Calu3 (cell line): ENCODE results near the gene FEM1C. TPM values are rescaled to one million over a fixed set of nuclear protein-coding genes. Genes with fewer than 3 reads are reported as not detected.

Experiments used
- BruUV-seq: library from RNA; stranded (reverse); fragments of 400-500 nt; replicated peaks from 2 replicates; lab custom pipeline; 2021; lab: Mats Ljungman, UMichigan
- CTCF ChIA-PET: fragments of 300-600 bp; sonication (Branson Sonifier 250); formaldehyde crosslinking; loops from one replicate; lab custom pipeline; 2022; ENCODE audit warnings: antibody characterized with exemption; lab: Charles Lee
- DNase-seq: peaks from one replicate; pipeline ENCODE4 v3.0.0; 2022
- H3K27ac Mint-ChIP-seq: one replicate; pipeline ENCODE4 v1.8.0; 2022; ENCODE audit warnings: mixed read lengths; ENCODE audit not compliant: unreplicated experiment
- H3K27me3 Mint-ChIP-seq: one replicate; pipeline ENCODE4 v1.8.0; 2022; ENCODE audit warnings: mixed read lengths; ENCODE audit not compliant: unreplicated experiment
- H3K36me3 Mint-ChIP-seq: one replicate; pipeline ENCODE4 v1.8.0; 2022; ENCODE audit warnings: mild to moderate bottlenecking, moderate library complexity, mixed read lengths; ENCODE audit not compliant: insufficient read depth, unreplicated experiment
- H3K4me1 Mint-ChIP-seq: one replicate; pipeline ENCODE4 v1.8.0; 2022; ENCODE audit warnings: mild to moderate bottlenecking, low read depth, mixed read lengths; ENCODE audit not compliant: unreplicated experiment
- H3K4me3 Mint-ChIP-seq: one replicate; pipeline ENCODE4 v1.8.0; 2022; ENCODE audit warnings: mild to moderate bottlenecking, low read depth, moderate library complexity, mixed read lengths; ENCODE audit not compliant: unreplicated experiment
- H3K9me3 Mint-ChIP-seq: one replicate; pipeline ENCODE4 v1.8.0; 2022; ENCODE audit warnings: low read depth, mixed read lengths; ENCODE audit not compliant: unreplicated experiment
- intact Hi-C: fragments of 100-400 bp; cut with micrococcal nuclease; formaldehyde crosslinking; loops from one replicate; pipeline ENCODE4 v1.10.0; 2022; ENCODE audit not compliant: unreplicated experiment
- total RNA-seq: library from RNA; stranded (reverse); gene quantifications from 2 replicates; pipeline ENCODE4 v1.2.3, GENCODE V29; 2022
- TF ChIP-seq, protein P1 (sequence below): fragments of 200-600 bp; IDR thresholded peaks from one replicate; pipeline ENCODE4 v1.8.0; 2022; ENCODE audit warnings: antibody characterized with exemption; ENCODE audit not compliant: unreplicated experiment

FEM1C gene
- total RNA-seq, 1 experiment from 2014 or later, result 42.8 TPM

GRCh38 chr5:115579747-115580173 lies 35.2 kb upstream of the FEM1C start:
- TF ChIP-seq, protein P1, sequence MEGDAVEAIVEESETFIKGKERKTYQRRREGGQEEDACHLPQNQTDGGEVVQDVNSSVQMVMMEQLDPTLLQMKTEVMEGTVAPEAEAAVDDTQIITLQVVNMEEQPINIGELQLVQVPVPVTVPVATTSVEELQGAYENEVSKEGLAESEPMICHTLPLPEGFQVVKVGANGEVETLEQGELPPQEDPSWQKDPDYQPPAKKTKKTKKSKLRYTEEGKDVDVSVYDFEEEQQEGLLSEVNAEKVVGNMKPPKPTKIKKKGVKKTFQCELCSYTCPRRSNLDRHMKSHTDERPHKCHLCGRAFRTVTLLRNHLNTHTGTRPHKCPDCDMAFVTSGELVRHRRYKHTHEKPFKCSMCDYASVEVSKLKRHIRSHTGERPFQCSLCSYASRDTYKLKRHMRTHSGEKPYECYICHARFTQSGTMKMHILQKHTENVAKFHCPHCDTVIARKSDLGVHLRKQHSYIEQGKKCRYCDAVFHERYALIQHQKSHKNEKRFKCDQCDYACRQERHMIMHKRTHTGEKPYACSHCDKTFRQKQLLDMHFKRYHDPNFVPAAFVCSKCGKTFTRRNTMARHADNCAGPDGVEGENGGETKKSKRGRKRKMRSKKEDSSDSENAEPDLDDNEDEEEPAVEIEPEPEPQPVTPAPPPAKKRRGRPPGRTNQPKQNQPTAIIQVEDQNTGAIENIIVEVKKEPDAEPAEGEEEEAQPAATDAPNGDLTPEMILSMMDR, result no peak
- Mint-ChIP-seq H3K9me3 (peaks cover 4% of the 10 kb centered on the region), H3K27me3 (no peaks in the 10 kb centered on the region), H3K27ac (no peak overlapping the region), H3K36me3 (no peaks in the 10 kb centered on the region), H3K4me3 (no peak overlapping the region), H3K4me1 (peaks cover 13% of the 10 kb centered on the region)
- BruUV-seq, result no TSS peak
- intact Hi-C loops, result no loop called here
- CTCF ChIA-PET, result no interaction called here
- no peak for DNase-seq

- CTCF ChIA-PET, result no interaction called here
- no peak for DNase-seq
- Mint-ChIP-seq H3K9me3 (peaks cover 4% of the 10 kb centered on the region), H3K36me3 (no peaks in the 10 kb centered on the region), H3K4me3 (no peak overlapping the region), H3K4me1 (peaks cover 19% of the 10 kb centered on the region), H3K27ac (no peak overlapping the region), H3K27me3 (no peaks in the 10 kb centered on the region)
- intact Hi-C loops, result no loop called here
- TF ChIP-seq, protein P1, result no peak
- no TSS peak for BruUV-seq
These were observed 34.6 kb upstream of the FEM1C start for GRCh38 chr5:115579216-115579615.

GRCh38 chr5:115578657-115579056 lies 34.1 kb upstream of the FEM1C start:
- no TSS peak for BruUV-seq
- intact Hi-C loops, result no loop called here
- H3K36me3 Mint-ChIP-seq, result no peaks in the 10 kb centered on the region
- no peaks in the 10 kb centered on the region for H3K27me3 Mint-ChIP-seq
- peaks cover 22% of the 10 kb centered on the region for H3K4me1 Mint-ChIP-seq
- TF ChIP-seq, protein P1, result no peak
- CTCF ChIA-PET, result no interaction called here
- peaks cover 4% of the 10 kb centered on the region for H3K9me3 Mint-ChIP-seq
- DNase-seq, result no peak
- H3K27ac Mint-ChIP-seq, result no peak overlapping the region
- H3K4me3 Mint-ChIP-seq, result no peak overlapping the region

- no peak for DNase-seq
- Mint-ChIP-seq H3K4me3 (no peak overlapping the region), H3K4me1 (peaks cover 29% of the 10 kb centered on the region), H3K27ac (no peak overlapping the region), H3K36me3 (no peaks in the 10 kb centered on the region), H3K9me3 (peaks cover 4% of the 10 kb centered on the region), H3K27me3 (no peaks in the 10 kb centered on the region)
- BruUV-seq, result no TSS peak
- CTCF ChIA-PET, result interaction anchor here (0.7 to 1.2 kb wide), 2 partner anchors 268 to 1888 kb away, joined by 3 read pairs; no protein-coding TSS in a partner anchor
- TF ChIP-seq, protein P1, result no peak
- intact Hi-C loops, result no loop called here
These were observed 33.2 kb upstream of the FEM1C start for GRCh38 chr5:115577741-115578140.
